ENCODE results near the gene S100B.

Gene S100B

GRCh38 chr21:46559291-46559983 is 45.4 kb downstream of the S100B start:
- peak in 4 of 5 donors; percentile 35 to 67 (median 50) for DNase-seq

- no peak for DNase-seq
Observed at GRCh38 chr21:46557919-46558392, 46.9 kb downstream of the S100B start.

GRCh38 chr21:46557469-46557868 is 47.4 kb downstream of the S100B start:
- DNase-seq, result no peak

GRCh38 chr21:46556802-46557201 is 48.1 kb downstream of the S100B start:
- DNase-seq, result no peak

- DNase-seq, result no peak
Observed at GRCh38 chr21:46555678-46556077, 49.2 kb downstream of the S100B start.

GRCh38 chr21:46555225-46555617 is 49.7 kb downstream of the S100B start:
- DNase-seq, result no peak

- no peak for DNase-seq
Observed at GRCh38 chr21:46554431-46555224, 50.3 kb downstream of the S100B start.

GRCh38 chr21:46553993-46554392 is 50.9 kb downstream of the S100B start:
- DNase-seq, result no peak

GRCh38 chr21:46552865-46553379 is 52.0 kb downstream of the S100B start:
- DNase-seq, result no peak

- DNase-seq, result peak in 2 of 5 donors; percentile 10 to 14
Observed at GRCh38 chr21:46552274-46552673, 52.6 kb downstream of the S100B start.

GRCh38 chr21:46551636-46552241 is 53.1 kb downstream of the S100B start:
- DNase-seq, result peak in 3 of 5 donors; percentile 15 to 36 (median 32)

GRCh38 chr21:46550116-46550941 is 54.6 kb downstream of the S100B start:
- DNase-seq, result peak; percentile 45 to 73 (median 58)

- no peak for DNase-seq
Observed at GRCh38 chr21:46549650-46550049, 55.2 kb downstream of the S100B start.
